GM21367 (cell line): ENCODE measurements around the gene IQCK.
"Not testable (repeated sequence)": the region's sequence is repeated elsewhere in the genome, so short reads cannot be mapped to it uniquely, and the experiment has no call there.

Experiments used
- ATAC-seq: cut with Tn5 transposase; IDR thresholded peaks from one replicate; pipeline ENCODE4 v1.9.1; 2021; ENCODE audit not compliant: unreplicated experiment

The IQCK gene

DNA sequence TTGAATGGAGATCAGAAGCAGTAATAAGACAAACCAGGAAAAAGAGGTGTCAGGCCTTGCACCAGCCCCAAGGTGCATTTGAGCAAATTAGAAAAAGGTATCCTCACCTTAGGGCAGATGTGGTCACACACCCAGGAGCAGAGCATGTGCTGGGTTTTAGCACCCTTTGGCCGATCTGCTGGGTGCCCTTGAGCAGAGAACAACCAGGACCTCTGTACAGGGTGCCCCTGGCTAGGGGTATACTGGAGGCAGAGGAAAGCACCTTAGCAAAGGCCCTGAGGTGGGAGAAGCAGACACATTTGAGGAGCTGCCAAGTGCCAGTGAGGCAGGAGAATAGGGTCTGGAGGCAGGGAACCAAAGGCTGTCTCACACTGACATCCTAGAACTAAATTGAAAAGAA is 67.0 kb downstream of the IQCK start:
- no peak for ATAC-seq

DNA sequence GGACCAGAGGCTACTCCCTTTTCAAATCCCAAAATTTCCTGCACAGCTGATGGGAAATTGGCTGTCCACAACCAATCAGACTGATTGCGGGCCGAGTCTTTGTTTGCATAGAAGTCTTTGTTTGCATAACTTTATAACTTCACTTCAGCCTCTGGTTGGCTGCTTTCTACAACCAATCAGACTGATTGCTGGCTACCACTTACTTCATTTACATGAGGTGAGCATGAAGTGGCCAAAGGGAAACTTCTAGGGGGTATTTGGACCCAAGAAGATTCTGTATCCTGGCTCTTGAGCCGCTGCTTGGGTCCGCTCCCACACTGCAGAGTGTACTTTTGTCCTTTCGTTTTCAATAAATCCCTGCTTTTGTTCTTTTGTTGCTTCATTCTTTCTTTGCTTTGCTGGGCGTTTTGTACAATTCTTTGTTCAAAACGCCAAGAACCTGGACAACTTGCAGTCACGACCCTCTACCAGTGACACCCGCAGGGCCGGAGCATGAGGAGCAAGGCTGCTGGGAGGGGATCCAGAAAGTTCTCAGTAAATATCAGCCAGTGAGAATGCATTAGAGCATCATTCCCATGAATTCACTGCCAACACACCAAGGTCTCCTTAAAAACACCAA is 67.5 kb downstream of the IQCK start:
- no peak for ATAC-seq

DNA sequence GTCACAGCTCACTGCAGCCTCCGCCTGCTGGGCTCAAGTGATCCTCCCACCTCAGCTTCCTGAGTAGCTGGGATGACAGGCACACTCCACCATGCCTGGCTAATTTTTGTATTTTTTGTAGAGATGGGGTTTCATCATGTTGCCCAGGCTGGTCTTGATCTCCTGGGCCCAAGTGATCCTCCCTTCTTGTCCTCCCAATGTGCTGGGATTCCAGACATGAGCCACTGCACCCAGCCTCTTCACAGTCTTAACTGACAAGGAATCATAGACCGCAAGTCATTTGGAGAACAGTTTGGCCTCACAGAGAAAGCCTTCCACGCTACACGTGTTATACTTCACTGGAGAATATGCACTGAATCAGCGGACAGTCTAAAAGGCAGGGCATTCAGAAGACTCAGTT is 83.3 kb downstream of the IQCK start:
- not testable (repeated sequence) for ATAC-seq

DNA sequence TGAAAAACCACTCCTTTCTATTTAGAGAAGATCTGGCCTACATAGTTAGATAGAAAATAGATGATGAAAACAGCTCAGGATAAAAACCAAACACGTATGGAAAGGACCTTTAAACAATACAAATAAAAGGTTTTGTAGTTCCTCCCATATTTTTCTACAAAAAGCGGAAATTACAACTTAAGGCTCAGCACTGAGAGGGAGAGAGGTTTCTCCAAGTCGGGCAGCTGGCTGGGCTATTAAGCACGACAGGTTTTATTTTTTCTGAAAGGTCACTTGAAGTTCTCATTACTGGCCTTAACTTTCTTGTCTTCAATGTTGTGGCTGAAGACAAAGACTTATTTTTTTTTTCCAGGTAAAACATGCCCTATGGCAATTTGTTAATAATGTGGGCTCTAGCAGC is 83.8 kb downstream of the IQCK start:
- ATAC-seq = not testable (repeated sequence)

DNA sequence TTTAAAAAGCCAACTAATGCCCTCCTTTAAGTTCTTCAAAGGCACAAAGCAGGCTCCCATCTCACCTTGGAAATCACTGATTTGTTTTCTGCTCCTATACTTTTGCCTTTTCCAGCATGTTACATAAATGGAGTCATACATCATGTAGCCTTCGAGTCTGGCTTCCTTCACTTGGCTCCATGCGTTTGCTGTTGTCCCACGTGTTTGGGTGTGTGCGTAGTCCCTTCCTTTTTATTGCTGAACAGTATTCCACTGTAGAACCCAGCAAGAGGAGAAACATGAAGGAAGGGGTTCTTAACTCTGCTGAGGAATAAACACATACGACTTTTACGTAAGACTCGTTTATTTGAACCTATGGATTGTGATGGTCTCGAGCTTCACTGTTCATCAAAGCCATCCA is 84.5 kb downstream of the IQCK start:
- ATAC-seq = no peak

DNA sequence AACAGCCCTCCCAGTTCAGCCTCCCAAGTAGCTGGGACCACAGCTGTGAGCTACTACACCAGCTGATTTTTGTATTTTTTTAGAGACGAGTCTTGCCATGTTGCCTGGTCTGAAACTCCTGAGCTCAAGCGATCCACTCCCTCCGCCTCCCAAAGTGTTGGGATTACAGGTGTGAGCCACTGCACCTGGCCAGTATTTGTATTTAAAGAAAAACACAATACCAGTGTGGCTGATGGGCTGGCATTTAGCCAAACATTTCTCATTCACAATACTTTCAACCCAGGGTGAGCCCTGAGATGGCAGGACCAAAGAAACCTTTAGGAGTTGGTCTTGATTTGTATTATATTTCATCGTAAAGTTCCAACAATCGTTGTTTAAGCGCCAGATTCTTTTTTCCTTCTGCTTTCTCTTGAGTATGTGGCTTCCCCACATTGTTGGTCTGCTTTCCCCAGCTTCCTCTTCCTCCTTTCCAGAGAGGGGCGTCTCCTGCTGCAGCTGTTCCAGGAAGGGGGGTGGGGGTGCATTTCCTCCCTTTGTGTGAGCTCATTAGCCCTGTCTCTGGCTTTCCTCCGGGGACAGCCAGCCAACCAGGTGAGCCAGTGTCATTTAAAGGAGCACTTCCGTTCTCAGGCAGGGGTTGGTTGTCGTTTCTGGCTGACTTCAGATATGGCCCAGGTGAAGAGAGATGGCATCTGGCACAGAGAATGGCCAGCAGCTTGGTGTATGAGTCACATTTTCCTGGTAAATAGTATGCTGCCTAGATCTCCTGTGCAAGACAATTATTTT is 86.7 kb downstream of the IQCK start:
- no peak for ATAC-seq

DNA sequence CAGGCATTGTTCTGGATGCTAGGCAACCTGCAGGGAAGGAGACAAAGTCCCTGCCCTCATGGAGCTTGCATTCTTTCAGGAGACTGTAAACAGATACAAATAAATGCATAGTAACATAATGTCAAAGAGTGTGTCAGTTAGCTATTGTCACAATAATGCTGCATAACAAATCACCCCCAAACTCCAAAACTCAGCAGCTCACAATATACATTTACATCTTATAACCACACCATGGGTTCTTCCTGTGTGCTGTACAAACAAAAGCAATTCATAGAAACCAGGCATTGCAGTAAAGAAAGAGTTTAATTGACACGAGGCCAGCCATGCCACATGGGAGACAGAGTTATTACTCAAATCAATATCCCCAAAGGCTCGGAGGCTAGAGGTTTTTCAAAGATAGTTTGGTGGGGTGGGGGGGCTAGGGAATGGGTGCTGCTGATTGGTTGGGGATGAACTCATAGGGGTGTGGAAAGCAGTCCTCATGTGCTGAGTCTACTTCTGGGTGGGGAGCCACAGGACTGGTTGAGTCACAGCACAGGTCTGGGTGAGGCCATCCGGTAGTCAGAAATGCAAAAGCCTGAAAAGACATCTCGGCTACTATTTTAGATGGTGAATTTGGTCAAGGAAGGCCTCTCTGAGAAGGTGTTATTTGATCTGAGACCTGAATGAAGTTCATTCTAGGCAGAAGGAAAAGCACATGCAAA is 87.5 kb downstream of the IQCK start:
- no peak for ATAC-seq

DNA sequence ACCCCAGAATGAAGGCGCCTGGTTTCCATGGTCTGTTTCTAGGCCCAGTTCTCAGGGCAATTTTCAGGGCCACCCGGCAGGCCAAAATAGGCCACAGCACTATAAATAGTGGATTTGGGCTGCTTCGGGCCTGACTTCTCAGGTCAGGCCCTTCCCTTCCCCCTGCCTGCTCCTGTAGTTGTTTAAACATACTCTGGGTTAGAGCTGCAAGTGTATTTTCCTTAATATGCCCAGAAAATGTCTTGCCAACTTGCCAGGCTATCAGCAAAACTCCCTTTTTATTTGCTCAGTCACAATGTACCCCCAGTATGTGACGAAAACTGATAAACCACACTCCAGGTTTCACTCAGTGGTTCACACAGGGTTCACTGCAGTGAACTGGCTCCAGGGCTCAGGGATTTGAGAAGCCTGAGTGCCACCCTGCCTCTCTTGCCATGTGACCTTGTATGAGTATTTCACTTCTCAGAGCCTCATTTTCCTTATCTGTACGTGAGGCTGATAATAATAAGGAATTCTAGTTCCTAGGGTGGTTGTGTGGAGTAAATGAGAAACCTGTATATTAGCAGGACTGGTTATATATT is 90.1 kb downstream of the IQCK start:
- ATAC-seq = no peak

DNA sequence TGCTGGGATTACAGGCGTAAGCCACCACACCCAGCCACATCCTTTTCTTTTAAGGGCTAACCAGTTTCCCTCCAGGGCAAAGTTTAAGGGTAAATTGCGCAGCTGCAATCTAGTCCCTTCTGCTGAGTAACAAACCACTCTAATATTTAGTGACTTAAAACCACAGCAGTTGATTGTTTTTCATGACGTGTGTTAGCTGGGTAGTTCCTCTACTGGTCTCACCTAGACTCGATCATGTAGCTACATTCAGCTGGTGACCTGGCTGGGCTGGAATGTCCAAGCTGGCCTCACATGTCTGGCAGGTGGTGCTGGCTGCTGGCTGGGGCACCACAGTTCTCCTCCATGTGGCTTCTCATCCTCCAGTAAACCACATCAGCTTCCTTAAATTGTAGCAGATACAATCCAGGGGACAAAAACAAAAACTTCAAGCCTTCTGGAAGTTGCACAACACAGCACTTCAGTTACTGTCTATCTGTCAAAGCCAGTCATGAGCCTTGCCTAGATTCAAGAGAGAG is 91.1 kb downstream of the IQCK start:
- ATAC-seq = no peak

DNA sequence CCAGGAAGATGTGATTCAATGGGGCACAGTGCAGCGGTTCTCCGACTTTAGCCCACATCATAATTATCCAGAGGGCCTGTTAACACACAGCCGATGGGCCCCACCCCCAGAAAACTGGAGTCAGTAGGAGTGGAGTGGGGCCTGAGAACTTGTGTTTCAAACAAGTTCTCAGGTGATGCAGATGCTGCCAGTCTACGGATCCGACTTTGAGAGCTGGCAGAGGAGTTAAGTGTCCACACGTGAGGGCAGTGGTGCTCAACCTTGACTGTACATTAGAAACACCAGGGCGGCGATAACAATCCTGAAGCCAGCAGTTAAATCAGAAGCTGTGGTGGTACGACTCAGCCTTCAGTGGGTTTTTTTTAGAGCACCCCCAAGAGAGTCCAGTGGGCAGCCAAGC is 91.6 kb downstream of the IQCK start:
- no peak for ATAC-seq

DNA sequence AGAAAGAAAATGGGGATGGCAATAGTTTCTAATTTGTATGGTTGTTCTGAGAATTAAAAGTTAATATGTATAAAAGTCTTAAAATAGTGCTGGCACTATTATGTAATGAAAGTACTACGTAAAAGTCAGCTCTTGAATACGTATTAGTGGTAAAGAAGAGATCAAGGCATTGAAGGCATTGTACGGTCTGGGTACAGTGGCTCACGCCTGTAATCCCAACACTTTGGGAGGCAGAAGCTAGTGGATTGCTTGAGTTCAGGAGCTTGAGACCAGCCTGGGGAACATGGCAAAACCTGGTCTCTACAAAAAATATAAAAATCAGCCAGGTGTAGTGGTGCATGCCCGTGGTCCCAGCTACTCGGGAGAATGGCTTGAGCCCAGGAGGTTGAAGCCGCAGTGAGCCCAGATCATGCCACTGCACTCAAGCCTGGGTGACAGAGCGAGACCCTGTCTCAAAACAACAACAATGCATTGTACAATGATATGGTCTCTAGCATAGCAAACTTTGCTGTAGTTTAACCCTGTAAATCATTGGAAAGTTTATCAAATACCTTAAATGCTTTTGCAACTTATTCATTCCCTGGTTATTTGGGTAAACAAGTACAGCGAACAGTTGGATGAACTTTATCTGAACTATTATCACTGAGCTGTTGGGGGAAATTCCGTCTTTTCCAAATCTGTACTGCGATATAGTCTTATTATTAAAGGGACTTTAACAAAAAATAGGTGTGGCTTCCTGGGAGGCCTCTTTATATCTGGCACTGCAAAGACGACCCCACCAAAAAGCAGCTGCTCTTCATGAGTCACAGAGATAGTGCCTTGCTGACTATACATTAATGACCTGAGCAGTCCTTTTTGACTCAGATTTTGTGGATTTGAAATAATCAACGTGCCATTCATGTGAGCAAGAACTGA is 93.0 kb downstream of the IQCK start:
- no peak for ATAC-seq

DNA sequence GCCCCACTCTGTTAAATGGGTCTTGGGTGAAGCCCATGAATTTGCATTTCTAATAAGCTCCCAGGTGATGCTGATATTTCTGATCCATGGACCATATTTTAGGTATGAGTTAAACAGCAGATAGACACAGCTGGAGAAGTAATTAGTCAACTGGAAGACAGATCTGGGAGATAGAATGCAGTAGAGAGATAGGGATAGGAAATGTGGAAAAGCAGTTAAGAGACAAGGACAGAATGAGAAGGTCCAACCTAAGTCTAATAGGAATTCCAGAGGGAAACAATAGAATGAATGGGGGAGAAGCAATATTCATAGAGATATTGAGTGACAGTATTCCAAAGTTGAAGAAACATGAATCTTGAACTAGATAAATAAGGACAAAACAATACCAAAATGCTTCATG is 94.9 kb downstream of the IQCK start:
- no peak for ATAC-seq

DNA sequence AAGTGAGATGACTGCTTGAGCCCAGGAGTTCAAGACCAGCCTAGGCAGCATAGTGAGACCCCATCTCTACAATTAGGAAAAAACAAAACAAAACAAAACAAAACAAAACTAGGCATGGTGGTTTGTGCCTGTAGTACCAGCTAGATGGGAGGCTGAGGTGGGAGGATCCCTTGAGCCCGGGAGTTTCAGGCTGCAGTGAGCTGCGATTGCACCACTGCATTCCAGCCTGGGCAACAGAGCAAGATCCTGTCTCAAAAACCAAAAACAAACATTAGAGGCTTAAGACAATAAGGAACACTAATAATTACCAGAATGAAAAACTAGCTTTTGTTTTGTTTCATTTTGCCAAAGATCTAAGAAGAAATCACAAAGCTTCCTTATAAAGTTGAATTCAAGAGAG is 97.3 kb downstream of the IQCK start:
- no peak for ATAC-seq

DNA sequence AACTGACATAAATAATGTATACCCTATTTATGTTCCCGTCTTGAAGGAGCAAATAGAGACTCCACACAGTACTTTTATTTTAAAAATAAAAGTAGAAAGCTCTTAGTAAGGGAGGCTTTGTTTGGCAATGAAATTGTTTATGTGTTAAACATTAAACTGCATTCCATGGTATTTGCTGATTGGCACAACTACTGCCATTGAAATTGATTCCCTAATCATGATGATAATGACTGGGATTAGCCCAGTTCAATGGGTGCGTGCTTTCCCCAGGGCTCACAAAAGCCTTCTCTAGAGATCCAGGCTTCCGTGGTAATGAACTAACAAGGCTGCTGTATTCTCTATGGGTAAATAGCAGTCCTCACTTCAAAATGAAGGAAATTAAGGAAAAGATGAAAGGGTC is 99.1 kb downstream of the IQCK start:
- ATAC-seq = no peak

DNA sequence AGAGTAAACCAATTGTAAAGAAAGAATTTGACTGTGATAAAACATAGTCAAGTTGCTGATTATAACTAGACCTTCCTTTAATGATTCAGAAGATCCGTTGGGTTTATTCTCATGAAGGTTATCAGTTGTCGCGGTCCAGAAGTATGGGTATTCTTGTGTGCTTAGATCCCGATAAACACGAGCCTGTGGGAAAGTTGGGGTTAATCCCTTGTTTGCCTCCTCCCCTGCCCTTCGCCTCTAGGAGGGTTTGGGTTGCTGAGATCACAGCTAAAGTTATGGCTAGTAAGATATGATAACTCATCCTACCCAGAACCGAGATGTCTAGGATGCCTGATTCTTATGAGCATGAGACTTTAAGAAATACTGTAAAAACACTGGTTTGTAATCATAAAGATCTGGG is 99.8 kb downstream of the IQCK start:
- ATAC-seq = no peak

DNA sequence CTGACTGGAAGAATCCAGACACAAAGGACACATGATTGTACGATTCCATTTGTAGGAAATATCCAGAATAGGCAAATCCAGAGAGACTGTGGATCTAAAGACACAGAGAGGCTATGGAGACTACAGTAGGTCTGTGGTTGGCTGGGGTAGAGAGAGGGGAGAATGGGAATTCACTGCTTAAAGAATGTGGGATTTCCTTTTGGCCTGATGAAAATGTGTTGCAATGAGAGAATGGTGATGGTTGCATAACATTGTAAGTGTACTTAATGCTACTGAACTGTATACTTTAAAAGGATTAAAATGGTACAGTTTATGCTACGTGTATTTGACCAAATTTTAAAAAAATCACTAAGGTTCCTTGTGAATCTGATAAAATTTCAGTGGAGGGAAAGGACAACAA is 104.5 kb downstream of the IQCK start:
- no peak for ATAC-seq

DNA sequence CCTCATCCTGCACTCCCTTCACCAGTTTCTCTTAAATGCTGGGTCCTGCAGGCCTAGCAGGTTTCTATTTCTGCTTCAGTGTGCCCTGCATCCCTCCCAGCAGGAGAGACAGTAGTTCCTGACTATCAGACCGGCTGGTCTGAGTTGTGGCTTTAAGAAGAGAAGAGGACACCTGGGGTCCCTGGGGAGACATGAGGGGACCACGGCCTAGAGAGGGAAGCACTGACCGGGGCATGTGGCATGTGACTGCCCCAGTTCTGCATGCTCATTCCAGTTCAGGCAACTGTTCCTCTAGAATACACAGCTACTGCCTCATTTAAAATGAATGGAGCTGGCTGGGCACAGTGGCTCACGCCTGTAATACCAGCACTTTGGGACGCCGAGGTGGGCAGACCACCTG is 105.3 kb downstream of the IQCK start:
- ATAC-seq = no peak

DNA sequence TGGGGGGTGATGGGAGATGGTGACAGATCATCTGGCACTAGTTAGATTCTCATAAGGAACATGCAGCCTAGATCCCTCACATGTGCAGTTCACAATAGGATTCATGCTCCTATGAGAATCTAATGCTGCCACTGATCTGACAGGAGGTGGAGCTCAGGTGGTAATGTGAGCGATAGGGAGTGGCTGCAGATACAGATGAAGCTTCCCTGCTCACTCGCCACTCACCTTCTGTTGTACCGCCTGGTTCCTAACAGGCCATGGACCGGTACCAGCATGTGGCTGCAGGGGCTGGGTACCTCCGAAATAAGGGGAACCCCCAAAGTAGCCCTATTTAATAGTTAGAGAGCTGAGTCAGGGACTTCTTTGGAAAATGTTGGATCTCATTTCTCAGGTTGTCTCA is 106.1 kb downstream of the IQCK start:
- ATAC-seq = no peak

DNA sequence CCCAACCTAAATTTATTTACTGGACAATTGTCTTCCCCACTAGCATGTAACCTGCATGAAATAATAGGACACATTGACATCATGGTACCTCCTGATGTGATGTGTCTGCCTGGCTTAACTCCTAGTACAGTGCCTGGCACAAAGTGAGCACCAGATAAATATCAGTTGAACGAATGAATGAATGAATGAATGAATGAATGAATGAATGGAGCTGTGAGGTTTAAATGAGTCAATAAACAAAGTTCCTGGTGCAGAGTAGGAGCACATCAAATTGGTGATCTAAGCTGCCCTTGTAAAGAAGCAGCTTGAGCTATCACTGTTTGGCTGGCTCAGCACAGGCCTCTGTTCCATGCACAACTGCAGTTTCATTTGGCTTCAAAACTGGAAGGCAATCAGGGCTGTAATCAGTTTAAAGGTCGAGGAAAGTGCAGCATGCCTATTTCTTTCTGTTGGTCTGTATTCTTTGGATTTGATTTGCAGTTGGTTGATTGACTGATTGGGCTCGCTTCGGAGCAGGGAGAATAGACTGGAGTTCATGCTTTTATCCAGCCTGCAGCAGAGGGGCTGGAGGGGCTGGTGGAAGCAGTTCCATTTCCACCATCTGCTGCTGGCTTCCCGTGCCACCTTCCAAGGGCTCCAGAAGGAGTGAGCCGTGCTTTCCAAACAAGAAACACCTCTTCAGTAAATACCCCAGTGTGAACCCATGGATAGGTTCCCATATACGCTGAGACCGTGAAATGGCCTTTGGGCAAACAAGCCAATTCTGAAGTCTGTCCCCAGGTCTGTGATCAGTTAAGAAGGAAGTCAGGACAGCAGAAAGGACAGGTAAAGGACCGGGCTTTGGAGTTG is 112.0 kb downstream of the IQCK start:
- ATAC-seq = no peak
